Calu3 (cell line): ENCODE measurements around the gene GAS6. TPM values are rescaled to one million over a fixed set of nuclear protein-coding genes. Genes with fewer than 3 reads are reported as not detected.

Source experiments
- BruUV-seq: library from RNA; stranded (reverse); fragments of 400-500 nt; replicated peaks from 2 replicates; lab custom pipeline; 2021; lab: Mats Ljungman, UMichigan
- CTCF ChIA-PET: fragments of 300-600 bp; sonication (Branson Sonifier 250); formaldehyde crosslinking; loops from one replicate; lab custom pipeline; 2022; ENCODE audit warnings: antibody characterized with exemption; lab: Charles Lee
- DNase-seq: peaks from one replicate; pipeline ENCODE4 v3.0.0; 2022
- H3K27ac Mint-ChIP-seq: one replicate; pipeline ENCODE4 v1.8.0; 2022; ENCODE audit warnings: mixed read lengths; ENCODE audit not compliant: unreplicated experiment
- H3K27me3 Mint-ChIP-seq: one replicate; pipeline ENCODE4 v1.8.0; 2022; ENCODE audit warnings: mixed read lengths; ENCODE audit not compliant: unreplicated experiment
- H3K36me3 Mint-ChIP-seq: one replicate; pipeline ENCODE4 v1.8.0; 2022; ENCODE audit warnings: mild to moderate bottlenecking, moderate library complexity, mixed read lengths; ENCODE audit not compliant: insufficient read depth, unreplicated experiment
- H3K4me1 Mint-ChIP-seq: one replicate; pipeline ENCODE4 v1.8.0; 2022; ENCODE audit warnings: mild to moderate bottlenecking, low read depth, mixed read lengths; ENCODE audit not compliant: unreplicated experiment
- H3K4me3 Mint-ChIP-seq: one replicate; pipeline ENCODE4 v1.8.0; 2022; ENCODE audit warnings: mild to moderate bottlenecking, low read depth, moderate library complexity, mixed read lengths; ENCODE audit not compliant: unreplicated experiment
- H3K9me3 Mint-ChIP-seq: one replicate; pipeline ENCODE4 v1.8.0; 2022; ENCODE audit warnings: low read depth, mixed read lengths; ENCODE audit not compliant: unreplicated experiment
- intact Hi-C: fragments of 100-400 bp; cut with micrococcal nuclease; formaldehyde crosslinking; loops from one replicate; pipeline ENCODE4 v1.10.0; 2022; ENCODE audit not compliant: unreplicated experiment
- total RNA-seq: library from RNA; stranded (reverse); gene quantifications from 2 replicates; pipeline ENCODE4 v1.2.3, GENCODE V29; 2022
- TF ChIP-seq, protein P1 (sequence below): fragments of 200-600 bp; IDR thresholded peaks from one replicate; pipeline ENCODE4 v1.8.0; 2022; ENCODE audit warnings: antibody characterized with exemption; ENCODE audit not compliant: unreplicated experiment

GAS6 gene
- total RNA-seq, 1 experiment from 2014 or later = 0.42 TPM

DNA sequence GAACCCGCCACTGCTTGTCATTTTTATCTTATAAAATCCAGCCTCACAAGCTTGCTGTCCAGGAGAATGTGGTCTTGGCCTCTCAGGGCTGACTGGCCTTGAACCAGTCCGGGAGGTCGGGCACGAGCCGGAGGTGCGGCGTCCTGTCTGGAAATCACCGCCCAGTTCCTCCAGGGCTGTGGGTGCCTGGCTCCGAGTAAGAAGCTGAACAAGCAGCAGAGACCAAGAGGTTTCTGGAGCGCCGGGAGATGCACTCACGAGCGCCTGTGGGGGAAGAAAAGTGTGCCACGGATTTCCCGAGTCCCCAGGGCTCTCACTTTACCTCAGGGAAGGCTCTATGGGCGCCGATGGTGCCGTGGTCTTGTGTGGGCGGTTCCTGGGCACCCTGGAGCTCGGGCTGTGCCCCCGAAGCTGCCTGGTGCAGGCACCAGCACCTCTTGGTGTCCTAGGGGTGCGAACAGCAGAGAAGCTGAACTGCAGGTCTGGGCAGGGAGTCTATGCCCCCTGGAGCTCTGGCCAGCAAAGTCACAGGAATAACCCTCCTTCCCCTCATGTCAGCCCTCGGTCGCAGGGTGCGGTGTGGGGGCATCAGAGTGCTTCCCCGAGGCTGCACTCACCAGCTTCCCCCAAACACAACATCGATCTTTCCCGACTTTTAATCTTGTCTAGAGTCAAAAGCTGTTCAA, 50.0 kb downstream of the GAS6 start:
- Mint-ChIP-seq H3K4me3 (no peak overlapping the region), H3K27me3 (no peaks in the 10 kb centered on the region), H3K4me1 (no peaks in the 10 kb centered on the region), H3K36me3 (peaks cover 5% of the 10 kb centered on the region), H3K27ac (no peak overlapping the region), H3K9me3 (no peaks in the 10 kb centered on the region)
- intact Hi-C loops = no loop called here
- CTCF ChIA-PET = no interaction called here
- no TSS peak for BruUV-seq
- TF ChIP-seq, protein P1, sequence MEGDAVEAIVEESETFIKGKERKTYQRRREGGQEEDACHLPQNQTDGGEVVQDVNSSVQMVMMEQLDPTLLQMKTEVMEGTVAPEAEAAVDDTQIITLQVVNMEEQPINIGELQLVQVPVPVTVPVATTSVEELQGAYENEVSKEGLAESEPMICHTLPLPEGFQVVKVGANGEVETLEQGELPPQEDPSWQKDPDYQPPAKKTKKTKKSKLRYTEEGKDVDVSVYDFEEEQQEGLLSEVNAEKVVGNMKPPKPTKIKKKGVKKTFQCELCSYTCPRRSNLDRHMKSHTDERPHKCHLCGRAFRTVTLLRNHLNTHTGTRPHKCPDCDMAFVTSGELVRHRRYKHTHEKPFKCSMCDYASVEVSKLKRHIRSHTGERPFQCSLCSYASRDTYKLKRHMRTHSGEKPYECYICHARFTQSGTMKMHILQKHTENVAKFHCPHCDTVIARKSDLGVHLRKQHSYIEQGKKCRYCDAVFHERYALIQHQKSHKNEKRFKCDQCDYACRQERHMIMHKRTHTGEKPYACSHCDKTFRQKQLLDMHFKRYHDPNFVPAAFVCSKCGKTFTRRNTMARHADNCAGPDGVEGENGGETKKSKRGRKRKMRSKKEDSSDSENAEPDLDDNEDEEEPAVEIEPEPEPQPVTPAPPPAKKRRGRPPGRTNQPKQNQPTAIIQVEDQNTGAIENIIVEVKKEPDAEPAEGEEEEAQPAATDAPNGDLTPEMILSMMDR = no peak
- DNase-seq = no peak

DNA sequence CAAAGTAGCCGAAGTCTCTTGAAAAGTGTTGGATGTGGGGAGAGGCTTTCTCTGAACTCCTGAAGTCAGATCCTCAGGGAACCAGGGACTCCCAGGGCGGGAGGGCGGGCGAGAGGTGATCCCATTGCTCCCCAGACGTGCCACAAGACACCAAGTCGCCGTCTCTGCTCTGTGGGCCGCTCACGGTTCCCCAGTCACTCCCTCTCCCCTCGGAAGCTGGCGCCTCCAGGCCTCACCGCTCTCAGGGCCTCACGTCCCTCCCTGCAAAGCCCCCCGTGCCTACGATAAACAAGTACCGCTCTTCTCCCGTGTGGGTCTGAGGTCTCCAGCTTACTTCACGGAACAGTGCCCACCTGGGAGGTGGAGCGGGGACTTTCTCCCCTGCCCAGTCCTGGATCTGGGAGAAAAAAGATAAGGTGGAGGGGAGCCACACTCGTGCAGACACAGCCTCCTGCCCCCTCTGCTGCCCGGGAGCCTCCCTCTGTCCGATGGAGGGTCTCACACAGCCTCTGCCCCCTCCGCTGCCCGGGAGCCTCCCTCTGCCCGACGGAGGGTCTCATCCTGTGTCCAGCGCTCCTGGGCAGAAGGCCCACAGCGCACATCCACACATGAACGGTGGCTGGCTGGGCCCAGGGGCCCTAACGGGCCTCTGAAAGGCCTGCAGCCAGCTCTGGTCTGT, 50.7 kb downstream of the GAS6 start:
- no peaks in the 10 kb centered on the region for H3K4me1 Mint-ChIP-seq
- H3K27ac Mint-ChIP-seq = no peak overlapping the region
- no peak overlapping the region for H3K4me3 Mint-ChIP-seq
- no peaks in the 10 kb centered on the region for H3K9me3 Mint-ChIP-seq
- intact Hi-C loops = no loop called here
- no peaks in the 10 kb centered on the region for H3K27me3 Mint-ChIP-seq
- no peak for DNase-seq
- no TSS peak for BruUV-seq
- TF ChIP-seq, protein P1 = no peak
- CTCF ChIA-PET = no interaction called here
- peaks cover 5% of the 10 kb centered on the region for H3K36me3 Mint-ChIP-seq

DNA sequence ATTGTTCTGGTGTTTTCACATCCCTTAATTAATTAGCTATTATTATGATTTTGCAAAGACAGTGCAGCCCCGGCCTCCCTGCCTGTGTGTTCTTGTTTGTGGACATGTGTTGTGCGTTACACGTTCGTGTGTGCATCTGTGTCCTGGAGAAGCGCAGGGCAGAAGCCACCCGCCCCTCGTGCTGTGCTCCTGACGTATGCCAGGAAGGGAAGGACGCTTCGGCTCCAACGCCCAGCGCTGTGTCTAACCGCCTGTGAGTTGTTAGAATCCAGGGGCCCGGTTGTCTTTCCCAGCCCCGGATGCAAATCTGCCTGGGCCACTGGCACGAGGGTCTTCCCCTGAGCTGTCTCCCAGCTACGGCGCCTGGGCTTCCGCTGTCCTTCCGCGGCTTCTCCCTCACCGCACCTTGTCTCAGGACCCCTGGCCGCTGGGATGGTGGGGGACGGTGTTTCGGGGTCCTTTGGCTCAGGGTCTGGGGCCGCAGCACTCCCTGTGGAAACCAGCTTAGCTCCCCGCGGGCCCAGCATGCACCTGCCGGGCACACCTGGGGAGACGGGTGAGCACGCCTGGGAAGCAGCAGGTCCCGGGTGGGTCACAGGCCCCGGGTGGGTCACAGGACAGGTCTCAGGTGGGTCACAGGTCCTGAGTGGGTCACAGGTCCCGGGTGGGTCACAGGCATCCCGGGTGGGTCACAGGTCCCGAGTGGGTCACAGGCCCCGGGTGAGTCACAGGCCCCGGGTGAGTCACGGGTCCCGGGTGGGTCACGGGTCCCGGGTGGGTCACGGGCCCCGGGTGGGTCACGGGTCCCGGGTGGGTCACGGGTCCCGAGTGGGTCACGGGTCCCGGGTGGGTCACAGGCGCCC, 51.5 kb downstream of the GAS6 start:
- CTCF ChIA-PET = no interaction called here

More for the DNA sequence above, 51.5 kb downstream of the GAS6 start:
- H3K4me1 Mint-ChIP-seq = no peaks in the 10 kb centered on the region
- H3K36me3 Mint-ChIP-seq = peaks cover 5% of the 10 kb centered on the region
- intact Hi-C loops = no loop called here
- no peak for DNase-seq
- peaks cover 2% of the 10 kb centered on the region for H3K9me3 Mint-ChIP-seq
- H3K27me3 Mint-ChIP-seq = no peaks in the 10 kb centered on the region
- TF ChIP-seq, protein P1 = no peak
- H3K4me3 Mint-ChIP-seq = no peak overlapping the region
- no peak overlapping the region for H3K27ac Mint-ChIP-seq
- no TSS peak for BruUV-seq
